ENCODE measurements around the gene GOLGA8T.
"Not testable (repeated sequence)": the region's sequence is repeated elsewhere in the genome, so short reads cannot be mapped to it uniquely, and the experiment has no call there.

Gene GOLGA8T

GRCh38 chr15:30191143-30191542 lies 56.3 kb downstream of the GOLGA8T start:
- H3K4me3 ChIP-seq (ENCODE audit: low read depth, low read length): not testable (repeated sequence)

GRCh38 chr15:30191639-30192038 lies 56.8 kb downstream of the GOLGA8T start:
- not testable (repeated sequence) for H3K4me3 ChIP-seq (ENCODE audit: low read depth, low read length)

GRCh38 chr15:30192119-30192745 lies 57.4 kb downstream of the GOLGA8T start:
- H3K4me3 ChIP-seq (ENCODE audit: low read depth, low read length): not testable (repeated sequence)

- H3K4me3 ChIP-seq (ENCODE audit: low read depth, low read length): not testable (repeated sequence)
These were observed 58.0 kb downstream of the GOLGA8T start for GRCh38 chr15:30192892-30193291.

All from iPS-11a (cell line).